ENCODE data around the gene ANKRD63.

Gene ANKRD63

GRCh38 chr15:40256638-40257235 is 26.1 kb downstream of the ANKRD63 start:
- no peak for DNase-seq

DNA sequence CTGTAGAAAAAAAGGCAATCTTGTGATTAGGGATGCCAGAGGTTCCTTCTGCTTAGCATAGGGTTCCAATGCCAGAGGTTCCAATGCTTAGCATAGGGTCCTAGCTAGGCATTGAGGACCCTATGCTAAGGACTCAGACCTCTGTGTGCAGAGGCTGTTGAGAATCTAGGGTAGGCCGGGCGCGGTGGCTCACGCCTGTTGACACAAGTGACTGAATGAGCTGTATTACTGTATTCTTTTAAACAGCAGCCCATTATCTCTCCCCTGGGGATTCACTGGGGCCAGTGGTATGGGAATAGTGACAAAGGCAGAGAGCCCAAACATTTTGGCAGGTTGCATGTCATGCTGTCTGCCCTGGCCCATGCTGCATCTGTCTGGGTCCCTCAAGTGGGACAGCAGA is 27.8 kb downstream of the ANKRD63 start:
- DNase-seq = no peak

DNA sequence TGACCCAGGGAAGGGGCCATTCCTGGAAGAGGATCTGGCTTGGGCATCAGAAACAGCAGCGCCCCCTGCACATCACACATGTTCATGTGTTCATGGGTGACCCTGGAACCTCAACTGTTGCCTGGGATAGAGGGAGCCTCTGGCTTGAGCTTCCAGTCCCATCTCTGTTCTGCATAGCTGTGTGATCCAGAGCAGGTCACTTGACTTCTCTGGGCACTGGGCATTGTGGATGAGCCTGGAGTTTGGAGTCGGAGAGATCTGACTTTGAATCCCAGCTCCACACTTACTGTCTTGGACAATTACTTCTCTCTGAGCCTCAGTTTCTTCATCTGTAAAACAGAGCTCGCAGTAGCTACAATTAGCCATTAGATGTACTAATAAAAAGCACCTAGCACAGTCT is 28.4 kb downstream of the ANKRD63 start:
- no peak for DNase-seq

DNA sequence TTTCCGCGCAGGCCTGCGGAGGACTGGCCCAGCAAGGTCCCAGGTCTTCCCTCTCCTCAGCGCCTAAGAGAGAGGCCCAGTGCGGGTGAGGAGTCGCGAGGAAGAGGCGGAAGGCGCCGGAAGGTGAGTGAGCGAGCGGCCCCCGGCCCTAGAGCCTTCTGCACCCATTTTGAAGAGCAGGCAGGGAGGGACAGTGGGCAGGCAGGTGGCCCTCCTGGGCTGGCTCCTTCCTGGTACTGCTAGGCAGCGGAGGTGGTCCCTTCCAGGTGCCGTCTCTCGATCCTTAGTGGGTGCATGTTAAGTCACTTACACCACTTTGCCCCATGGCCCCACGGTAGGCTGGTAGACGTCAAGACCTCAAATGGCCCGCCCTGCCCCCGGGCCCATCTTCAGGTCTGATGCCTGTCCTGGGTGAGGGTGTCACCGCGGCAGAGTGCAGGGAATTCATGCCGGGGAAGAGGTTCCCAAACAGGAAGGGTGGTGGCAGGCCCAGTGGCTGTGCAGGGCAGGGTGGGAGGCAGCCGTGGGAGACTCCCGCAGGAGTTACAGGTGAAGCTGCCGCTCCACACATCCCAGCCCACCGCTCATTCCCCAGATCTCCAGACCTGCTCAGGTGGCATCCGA is 29.6 kb downstream of the ANKRD63 start:
- DNase-seq = no peak

DNA sequence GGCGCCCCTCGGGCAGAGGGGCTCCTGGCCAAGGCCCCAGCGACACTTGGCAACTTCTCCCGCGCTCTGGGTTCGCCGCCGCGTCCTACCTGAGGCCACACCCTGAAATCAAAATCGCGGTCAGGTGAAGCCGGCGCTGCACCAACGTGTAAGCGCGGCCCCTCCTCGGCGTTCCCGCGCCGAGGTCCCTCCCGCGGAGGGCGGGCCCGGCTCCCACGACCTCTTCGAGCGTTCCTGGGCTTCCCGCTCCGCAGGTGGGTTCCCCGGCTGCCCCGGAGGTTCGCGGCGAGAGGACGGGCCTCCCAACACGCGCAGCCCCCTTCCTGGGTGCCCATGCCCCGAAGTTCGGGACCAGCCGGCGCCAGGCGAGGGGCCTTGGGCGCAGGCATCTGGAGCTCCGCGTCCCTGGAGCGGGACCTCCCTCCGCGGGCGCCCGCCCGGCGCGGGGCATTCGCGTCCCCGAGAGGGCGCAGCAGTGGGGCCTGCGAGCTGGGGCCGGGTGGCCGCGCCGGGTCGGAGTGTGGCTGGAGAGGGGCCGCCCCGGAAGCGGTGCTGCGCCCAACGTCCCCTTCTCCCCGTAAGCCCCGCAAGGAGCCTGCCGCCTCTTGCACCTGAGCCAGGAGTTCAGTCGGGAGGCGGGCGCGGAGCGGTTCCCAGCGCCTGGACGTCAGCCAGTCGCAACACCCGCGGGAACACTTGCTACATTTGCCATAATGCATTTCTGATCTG is 30.3 kb downstream of the ANKRD63 start:
- DNase-seq = no peak

GRCh38 chr15:40252141-40252437 is 30.8 kb downstream of the ANKRD63 start:
- no peak for DNase-seq

DNA sequence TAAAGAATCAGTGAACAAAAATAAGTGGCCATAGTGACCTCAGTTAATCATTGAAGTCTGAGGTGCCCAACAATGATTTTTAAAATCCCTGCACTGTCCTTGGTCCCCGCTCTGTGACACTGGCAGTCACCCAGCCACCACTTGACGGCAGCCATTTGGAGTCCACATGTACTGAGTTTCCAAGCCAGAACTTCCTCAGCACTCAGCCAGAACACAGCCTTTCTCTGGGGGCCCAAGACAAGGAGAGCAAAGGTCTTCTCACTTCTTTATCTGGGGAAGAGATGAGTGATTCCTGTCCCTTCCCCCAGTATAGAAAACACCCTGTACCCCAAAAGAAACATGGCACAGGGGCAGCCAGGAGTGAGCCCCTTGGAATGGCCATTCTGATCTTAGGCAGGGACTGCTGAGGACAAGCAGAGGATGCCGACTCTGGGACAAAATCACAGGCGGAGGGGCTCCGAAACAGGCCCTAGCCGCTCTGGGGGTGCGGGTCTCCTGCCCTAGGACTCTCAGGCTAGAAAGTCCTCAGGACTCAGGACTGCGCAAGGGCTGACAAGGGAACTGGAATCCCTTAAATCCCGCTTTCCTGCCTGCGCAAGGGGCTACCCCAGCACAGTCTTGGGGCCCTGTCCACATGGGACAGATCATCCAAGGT is 31.3 kb downstream of the ANKRD63 start:
- no peak for DNase-seq

- no peak for DNase-seq
Measured at GRCh38 chr15:40250771-40251483, 31.9 kb downstream of the ANKRD63 start.

DNA sequence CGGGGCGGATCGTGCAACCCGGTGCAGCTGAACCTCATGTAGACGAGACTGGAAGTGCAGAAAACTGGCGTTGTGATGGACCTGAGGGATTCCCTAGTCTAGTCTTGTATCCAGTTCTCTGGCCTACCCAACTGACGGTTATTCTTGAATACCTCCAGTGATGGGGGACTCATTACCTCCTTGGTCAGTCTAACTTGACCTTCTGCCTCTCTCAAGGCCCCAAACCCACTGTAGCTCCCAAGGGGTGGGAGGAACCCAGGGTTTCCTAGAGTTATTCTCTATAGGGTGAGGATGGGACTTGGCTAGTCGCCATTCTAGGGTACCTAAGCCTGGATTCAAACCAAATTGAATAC is 32.6 kb downstream of the ANKRD63 start:
- no peak for DNase-seq

DNA sequence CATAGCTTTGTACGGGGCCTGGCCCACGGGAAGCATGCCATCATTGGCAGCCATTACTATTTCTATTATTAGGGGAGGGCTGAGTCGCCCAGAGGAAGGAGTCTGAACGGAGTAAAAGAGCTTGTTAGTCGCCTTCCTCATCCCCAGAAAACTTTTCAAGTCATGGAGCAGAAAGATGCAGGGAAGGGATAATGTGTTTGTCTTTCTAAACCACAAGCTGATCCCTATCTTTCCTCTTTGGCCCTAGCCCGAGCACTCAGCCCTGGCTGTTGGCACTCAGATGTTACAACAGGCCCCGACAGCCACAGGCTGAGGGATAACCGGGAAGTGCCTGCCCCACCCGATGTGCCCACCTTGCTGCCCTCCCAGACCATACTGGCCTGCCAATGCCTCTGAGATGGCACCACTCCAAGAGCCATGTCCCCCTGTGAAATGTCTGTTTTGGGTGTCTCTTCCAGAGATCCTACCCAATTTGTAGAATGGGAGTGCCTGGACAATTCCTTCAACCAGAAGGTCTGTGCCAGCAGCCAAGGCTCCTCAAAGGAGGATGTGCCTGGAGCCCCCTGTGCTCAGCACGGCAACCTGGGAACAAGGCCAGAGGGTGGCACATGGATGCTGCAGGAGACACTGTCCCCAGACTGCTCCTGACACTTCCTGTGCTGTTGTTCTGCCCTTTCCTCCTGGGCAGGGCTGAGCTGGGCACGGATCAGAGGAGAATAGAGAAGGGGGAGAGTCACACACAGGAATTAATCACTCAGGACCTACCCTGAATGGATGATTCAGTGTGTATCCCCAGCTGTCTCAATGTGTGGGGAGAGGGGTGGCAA is 33.2 kb downstream of the ANKRD63 start:
- DNase-seq = no peak

DNA sequence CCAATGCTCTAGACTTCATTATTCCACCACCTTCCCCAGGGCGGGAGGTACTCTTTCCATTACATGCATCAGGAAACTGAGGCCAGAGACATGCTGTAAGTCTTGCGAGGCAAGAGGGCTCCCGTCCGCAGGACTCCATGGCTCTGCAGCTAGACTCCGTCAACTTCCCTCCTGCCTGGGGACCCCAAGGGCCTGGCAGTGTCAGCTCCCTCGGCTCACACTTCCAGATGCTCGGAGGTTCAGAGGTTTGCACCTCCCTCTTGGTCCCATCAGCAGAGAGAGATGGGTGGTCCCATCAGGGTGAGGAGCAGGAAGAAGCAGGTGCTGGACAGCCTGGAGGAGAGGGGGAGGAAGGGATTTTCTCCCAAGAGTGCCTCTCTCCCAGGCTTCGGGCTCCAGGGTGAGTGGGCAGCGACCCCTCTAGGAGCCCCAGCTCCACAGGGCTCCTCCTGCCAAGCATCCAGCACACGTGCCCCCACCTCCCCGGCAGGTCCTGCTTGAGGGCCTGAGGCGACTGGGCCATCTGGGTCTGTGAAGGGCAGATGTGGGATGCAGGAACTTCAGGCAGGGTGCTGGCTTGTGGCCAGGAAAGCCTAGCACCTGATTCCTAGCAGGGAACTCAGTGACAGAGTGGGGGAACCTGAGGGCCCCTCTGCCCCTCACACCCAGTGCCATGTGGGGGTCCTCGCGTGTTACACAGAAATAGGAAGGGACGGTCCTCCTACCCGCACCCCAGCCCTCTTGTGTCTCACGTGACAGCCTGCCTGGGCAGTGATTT is 34.7 kb downstream of the ANKRD63 start:
- no peak for DNase-seq

DNA sequence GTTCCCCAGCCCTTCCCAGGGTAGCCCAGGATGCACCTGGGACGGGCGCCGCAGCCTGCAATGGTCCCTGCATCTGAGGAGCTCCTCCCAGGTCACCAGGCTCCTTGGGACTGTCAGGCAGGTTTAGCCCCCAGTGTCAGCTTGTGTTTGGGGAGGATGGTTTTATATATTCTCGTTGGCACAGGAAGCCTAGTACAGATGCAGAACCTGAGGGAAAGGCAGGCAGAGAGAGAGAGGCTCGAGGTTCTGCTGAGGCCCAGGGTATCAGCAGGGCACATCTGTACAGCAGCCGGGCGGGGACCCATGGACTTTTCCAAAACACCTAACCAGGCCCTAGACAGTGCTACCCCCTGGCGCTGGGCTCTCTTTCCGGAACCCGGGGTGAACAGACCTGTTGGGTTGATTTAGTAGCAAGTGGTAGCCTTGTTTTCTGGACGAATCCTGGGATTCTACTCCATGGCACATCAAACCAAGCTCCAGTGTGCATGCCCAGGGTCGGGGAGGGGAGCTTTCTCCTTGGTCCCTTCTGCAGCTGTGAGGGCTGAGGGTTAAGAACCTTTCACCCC is 35.4 kb downstream of the ANKRD63 start:
- DNase-seq = no peak

DNA sequence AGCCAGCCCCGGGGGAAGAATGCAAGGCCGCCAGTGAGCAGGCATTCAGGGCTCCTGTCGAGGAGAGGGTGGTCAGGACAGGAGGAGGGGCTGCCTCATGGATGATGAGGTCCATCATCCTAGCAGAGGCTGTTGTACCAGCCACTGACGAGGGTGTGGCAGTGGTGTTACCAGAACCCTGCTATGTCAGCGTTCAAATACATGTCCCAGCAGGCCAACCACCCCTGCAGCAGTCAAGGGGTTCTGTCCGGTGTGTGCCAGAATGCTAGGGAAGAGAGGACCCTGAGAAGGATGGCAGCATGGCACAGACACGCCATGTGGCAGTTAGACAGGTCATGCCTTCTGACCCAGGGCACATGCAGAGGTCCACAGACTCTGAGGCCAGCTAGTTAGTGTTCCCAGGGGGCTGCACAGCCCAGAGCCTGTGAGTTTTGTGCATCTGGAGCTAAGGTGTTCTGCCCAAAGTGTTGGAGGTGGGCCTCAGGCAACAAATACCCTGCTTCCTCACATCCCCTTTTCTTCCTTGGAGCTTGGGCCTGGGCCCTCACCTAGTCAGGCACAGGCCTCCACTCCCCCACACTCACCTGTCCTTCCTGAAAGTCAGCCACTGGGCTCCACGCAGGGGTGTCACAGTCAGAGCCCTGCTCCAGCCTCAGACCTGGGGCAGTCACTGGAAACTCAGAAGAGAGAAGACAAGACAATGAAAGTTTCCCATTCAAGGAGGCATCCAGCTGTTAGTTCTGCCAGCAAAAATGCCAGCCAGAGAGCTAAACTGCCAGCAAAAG is 36.2 kb downstream of the ANKRD63 start:
- no peak for DNase-seq

GRCh38 chr15:40245666-40246450 is 37.0 kb downstream of the ANKRD63 start:
- DNase-seq = no peak

DNA sequence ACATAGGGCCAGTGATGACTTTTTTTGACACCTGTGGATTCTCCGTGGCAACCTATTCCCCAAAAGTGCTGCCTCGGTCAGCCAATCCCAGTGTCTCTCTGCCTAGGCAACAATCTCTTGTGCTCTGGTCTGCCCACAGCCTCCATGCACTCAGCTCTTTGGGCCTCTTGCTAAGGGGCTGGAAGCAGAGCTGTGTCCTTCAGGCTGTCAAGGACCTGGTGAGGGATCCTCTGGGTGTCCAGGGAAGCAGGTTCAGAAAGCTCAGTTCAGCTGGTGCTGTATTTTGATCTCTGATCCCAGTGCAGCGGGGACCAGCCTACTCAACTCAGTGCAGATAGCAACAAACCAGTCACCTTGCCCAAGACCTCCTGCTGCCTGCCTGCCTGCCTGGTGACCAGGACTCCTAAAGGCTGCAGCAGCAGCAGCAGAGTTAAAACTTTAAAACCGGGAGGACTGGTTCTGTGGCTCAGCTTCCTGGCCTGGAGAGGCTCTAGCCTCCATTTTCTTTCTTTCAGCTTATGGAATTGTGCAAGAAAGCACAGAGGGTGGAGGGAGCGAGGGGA is 37.8 kb downstream of the ANKRD63 start:
- DNase-seq = no peak

- DNase-seq = no peak
Measured at GRCh38 chr15:40243126-40243810, 39.6 kb downstream of the ANKRD63 start.

GRCh38 chr15:40242601-40243000 is 40.3 kb downstream of the ANKRD63 start:
- DNase-seq = no peak

- no peak for DNase-seq
Measured at GRCh38 chr15:40242213-40242599, 40.7 kb downstream of the ANKRD63 start.

Measured in AML-193 (cell line).